Left ventricle myocardium inferior (tissue), 1 donor: ENCODE data around the gene C10orf71. TPM values are rescaled to one million over a fixed set of nuclear protein-coding genes. Genes with fewer than 3 reads are reported as not detected.

Experiments
- DNase-seq: peaks from one replicate; pipeline ENCODE4 v3.0.0-alpha.2; 2020
- H3K27ac ChIP-seq: fragments of 200-600 bp; replicated peaks from 2 replicates; pipeline ENCODE4 v1.8.0; 2021
- H3K27me3 ChIP-seq: fragments of 200-600 bp; 2 replicates; pipeline ENCODE4 v1.8.0; 2021; ENCODE audit warnings: low read depth
- H3K36me3 ChIP-seq: fragments of 200-600 bp; 2 replicates; pipeline ENCODE4 v1.8.0; 2021
- H3K4me1 ChIP-seq: fragments of 200-600 bp; 2 replicates; pipeline ENCODE4 v1.8.0; 2021
- H3K4me3 ChIP-seq: fragments of 200-600 bp; 2 replicates; pipeline ENCODE4 v1.8.0; 2021; ENCODE audit warnings: mild to moderate bottlenecking, moderate library complexity
- H3K9me3 ChIP-seq: fragments of 200-600 bp; replicated peaks from 2 replicates; pipeline ENCODE4 v1.8.0; 2021
- intact Hi-C: fragments of 100-400 bp; cut with micrococcal nuclease; formaldehyde crosslinking; loops from one replicate; pipeline ENCODE4 v1.11.0; 2022
- total RNA-seq: library from RNA; stranded (reverse); fragmentation: NEBNext Ultra II Directional; extraction: Animal tissue kit (Norgen Biotek cat#: 25700); gene quantifications from one replicate; pipeline ENCODE4 v1.2.1, GENCODE V29; 2021
- TF ChIP-seq, protein P1 (sequence below): fragments of 200-600 bp; IDR thresholded peaks from 2 replicates; pipeline ENCODE4 v1.8.0; 2021; ENCODE audit warnings: antibody characterized with exemption, mild to moderate bottlenecking, borderline replicate concordance
- donor health status: DM: no; HTN: yes; CAD: no; lungs with severe emphysema.

C10orf71 gene
- total RNA-seq, 1 donor from 2014 or later, result 136 TPM

DNA sequence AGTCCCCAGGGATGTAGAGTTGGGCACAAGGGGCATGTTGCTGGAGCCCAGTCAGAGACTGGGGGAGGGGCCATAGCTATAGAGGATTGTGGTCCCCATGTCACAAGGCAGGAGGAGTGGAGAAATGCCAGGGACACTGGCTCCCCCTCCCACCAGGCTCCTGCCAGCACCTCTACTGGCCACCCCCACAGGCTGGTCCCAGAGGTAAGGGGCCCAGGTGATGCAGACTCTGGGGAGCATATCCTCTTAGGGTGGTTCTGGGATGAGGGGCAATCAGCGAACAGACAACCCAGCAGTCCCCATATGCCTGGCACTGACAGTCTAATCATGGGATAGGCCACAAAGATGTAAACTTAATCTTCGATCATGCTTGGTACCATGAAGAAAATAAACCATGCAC is 21.2 kb downstream of the C10orf71 start:
- Histone ChIP-seq H3K27ac (no peak overlapping the region), H3K27me3 (no peaks in the 10 kb centered on the region), H3K4me3 (no peak overlapping the region), H3K9me3 (no peaks in the 10 kb centered on the region), H3K4me1 (peaks cover 55% of the 10 kb centered on the region), H3K36me3 (peaks cover 10% of the 10 kb centered on the region)
- intact Hi-C loops, result no loop called here
- DNase-seq, result no peak
- TF ChIP-seq, protein P1, sequence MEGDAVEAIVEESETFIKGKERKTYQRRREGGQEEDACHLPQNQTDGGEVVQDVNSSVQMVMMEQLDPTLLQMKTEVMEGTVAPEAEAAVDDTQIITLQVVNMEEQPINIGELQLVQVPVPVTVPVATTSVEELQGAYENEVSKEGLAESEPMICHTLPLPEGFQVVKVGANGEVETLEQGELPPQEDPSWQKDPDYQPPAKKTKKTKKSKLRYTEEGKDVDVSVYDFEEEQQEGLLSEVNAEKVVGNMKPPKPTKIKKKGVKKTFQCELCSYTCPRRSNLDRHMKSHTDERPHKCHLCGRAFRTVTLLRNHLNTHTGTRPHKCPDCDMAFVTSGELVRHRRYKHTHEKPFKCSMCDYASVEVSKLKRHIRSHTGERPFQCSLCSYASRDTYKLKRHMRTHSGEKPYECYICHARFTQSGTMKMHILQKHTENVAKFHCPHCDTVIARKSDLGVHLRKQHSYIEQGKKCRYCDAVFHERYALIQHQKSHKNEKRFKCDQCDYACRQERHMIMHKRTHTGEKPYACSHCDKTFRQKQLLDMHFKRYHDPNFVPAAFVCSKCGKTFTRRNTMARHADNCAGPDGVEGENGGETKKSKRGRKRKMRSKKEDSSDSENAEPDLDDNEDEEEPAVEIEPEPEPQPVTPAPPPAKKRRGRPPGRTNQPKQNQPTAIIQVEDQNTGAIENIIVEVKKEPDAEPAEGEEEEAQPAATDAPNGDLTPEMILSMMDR, result no peak

DNA sequence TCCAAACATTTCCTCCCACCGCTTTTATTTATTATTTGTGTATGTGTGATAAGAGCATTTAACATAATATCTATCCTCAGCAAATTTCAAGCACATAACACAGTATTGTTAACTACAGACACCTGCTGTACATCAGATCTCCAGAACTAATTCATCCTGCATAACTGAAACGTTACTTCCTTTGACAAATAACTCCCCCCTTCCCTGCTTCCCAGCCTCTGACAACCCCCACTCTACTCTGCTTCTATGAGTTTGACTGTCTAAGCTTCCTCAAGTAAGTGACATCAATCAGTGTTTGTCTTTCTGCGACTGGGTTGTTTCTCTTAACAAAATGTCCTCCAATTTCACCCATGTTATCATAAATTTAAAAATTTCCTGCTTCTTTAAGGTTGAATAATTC is 22.1 kb downstream of the C10orf71 start:
- Histone ChIP-seq H3K27me3 (no peaks in the 10 kb centered on the region), H3K4me1 (peaks cover 47% of the 10 kb centered on the region), H3K36me3 (peaks cover 13% of the 10 kb centered on the region), H3K9me3 (no peaks in the 10 kb centered on the region), H3K27ac (no peak overlapping the region), H3K4me3 (no peak overlapping the region)
- intact Hi-C loops, result no loop called here
- no peak for DNase-seq
- TF ChIP-seq, protein P1, result no peak

DNA sequence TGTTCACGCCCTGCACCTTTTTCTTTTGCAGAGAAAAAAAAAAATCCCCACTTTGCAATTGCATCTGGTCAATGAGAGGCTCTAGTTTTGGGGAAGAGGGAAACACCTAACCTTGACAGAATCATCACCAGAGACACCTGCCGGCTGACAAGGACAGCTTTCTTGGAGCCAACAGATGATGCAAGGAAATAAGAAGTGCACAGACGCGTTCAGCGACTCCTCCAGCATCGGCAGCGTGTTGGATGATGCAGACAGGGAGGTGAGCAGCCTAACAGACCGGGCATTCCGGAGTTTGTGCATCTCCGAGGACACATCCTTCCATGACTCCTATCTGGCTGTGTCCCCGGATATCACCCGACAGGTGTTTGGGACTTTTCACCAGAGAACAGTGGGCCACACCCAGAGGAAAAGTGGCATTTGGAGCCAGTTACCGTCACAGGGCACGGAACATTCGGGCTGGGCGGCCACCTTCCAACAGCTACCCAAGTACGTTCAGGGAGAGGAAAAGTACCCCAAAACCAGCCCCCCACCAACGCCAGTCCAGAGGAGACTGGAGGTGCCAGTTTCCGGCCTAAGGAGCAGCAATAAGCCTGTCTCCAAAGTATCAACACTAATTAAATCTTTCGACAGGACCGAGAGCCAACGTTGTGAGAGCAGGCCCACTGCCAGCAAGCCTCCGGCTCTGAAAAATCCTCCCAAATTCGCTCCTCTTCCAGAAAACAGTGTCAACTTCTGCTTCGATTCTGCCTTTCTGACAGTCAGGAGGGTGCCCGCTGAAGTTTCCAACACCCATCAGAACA is 23.6 kb downstream of the C10orf71 start:
- Histone ChIP-seq H3K4me1 (peaks cover 47% of the 10 kb centered on the region), H3K27ac (peak overlapping the region; percentile 78), H3K4me3 (no peak overlapping the region), H3K27me3 (no peaks in the 10 kb centered on the region), H3K36me3 (peaks cover 17% of the 10 kb centered on the region), H3K9me3 (no peaks in the 10 kb centered on the region)
- TF ChIP-seq, protein P1, result no peak
- intact Hi-C loops, result no loop called here
- no peak for DNase-seq

DNA sequence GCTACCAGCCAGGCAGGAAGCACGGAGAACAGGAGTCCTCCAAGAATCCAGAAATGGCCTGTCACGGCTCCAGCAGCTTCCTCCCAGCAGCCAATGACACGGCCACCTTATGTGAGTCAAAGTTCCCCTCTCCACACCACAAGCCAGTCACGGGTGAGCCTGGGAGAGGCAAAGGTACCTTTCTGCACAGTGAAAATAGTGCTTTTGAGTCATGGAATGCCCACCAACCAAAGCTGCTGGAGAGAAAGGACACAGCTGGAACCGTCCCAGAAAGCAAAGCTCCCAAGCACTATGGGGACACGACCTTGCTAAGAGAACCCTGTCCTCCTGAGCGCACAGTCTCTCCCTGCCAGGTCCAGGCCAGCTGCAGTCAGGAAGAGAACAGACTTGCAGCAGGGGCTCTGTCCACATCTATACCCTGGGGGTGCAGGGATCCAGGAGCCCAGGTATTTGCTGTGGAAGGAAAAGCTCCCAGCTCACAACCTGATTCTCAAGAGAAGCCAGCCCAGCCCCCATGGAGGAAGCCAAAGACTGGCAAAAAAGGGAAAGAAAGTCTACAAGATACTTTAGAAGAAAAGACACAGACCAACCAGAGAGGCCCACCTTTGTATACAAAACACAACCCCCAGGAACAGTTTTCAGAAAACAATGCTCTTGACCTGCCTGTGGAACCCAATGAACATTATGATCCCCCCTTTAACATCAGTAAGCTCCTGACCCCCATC is 24.4 kb downstream of the C10orf71 start:
- DNase-seq, result peak; percentile 53
- TF ChIP-seq, protein P1, result no peak
- H3K9me3 ChIP-seq, result no peaks in the 10 kb centered on the region
- peaks cover 17% of the 10 kb centered on the region for H3K36me3 ChIP-seq
- no peak overlapping the region for H3K4me3 ChIP-seq
- peaks cover 49% of the 10 kb centered on the region for H3K4me1 ChIP-seq
- peak overlapping the region; percentile 78 for H3K27ac ChIP-seq
- intact Hi-C loops, result no loop called here
- no peaks in the 10 kb centered on the region for H3K27me3 ChIP-seq

DNA sequence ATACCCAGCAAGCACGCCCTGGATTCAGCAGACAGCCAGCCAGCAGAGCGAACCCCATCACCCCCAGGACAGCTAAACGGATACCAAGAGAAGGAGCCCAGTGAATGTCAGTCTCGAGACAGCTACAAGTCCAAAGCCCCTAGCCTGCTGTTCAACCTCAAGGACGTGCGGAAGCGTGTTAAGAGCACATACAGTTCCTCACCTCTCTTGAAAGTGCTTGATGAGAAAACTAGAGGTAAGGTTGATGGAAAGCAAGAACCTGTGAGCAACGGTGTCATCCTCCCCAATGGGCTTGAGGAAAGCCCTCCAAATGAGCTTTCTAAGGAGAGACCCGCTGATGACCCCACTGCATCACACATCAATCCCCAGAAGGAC is 24.9 kb downstream of the C10orf71 start:
- Histone ChIP-seq H3K36me3 (peaks cover 14% of the 10 kb centered on the region), H3K27me3 (no peaks in the 10 kb centered on the region), H3K9me3 (no peaks in the 10 kb centered on the region), H3K4me3 (no peak overlapping the region), H3K4me1 (peaks cover 51% of the 10 kb centered on the region), H3K27ac (peak overlapping the region; percentile 78)
- no peak for DNase-seq
- intact Hi-C loops, result no loop called here
- TF ChIP-seq, protein P1, result no peak
